GM12878 (cell line): Measurements from ENCODE around the gene GJC1. TPM values are rescaled to one million over a fixed set of nuclear protein-coding genes. Genes with fewer than 3 reads are reported as not detected.

Experiments used
- ATAC-seq: fragments of 200-7000 bp; cut with Tn5 transposase; 3 replicates; pipeline ENCODE4 v1.9.1; 2020; ENCODE audit warnings: mild to moderate bottlenecking, moderate library complexity
- BruUV-seq: library from RNA; stranded (reverse); fragments of 400-500 nt; replicated peaks from 2 replicates; lab custom pipeline; 2021; lab: Mats Ljungman, UMichigan
- CTCF ChIA-PET: fragments of 300-600 bp; sonication (Branson Sonifier 250); formaldehyde crosslinking; extraction: SDS; loops from one replicate; lab custom pipeline; 2021; ENCODE audit warnings: inconsistent platforms; lab: Yijun Ruan, JAX
- POLR2A ChIA-PET: fragments of 350-600 bp; formaldehyde crosslinking; extraction: SDS; loops from one replicate; lab custom pipeline; 2021; ENCODE audit warnings: inconsistent platforms; lab: Charles Lee
- RAD21 ChIA-PET: fragments of 300-600 bp; sonication (Branson Sonifier 250); formaldehyde crosslinking; loops from one replicate; lab custom pipeline; 2023; ENCODE audit warnings: antibody characterized with exemption; ENCODE audit not compliant: unreplicated experiment; lab: Charles Lee
- SMC1A ChIA-PET: fragments of 300-600 bp; sonication (Branson Sonifier 250); formaldehyde crosslinking; loops from one replicate; lab custom pipeline; 2023; ENCODE audit not compliant: unreplicated experiment, uncharacterized antibody; lab: Charles Lee
- DNase-seq: peaks from one replicate; pipeline ENCODE4 v3.0.0-alpha.2; 2011; ENCODE audit warnings: low read depth, low spot score
- FAIRE-seq: peaks from 3 replicates; lab custom pipeline; 2011; peaks lifted over from hg19 to GRCh38; lab: Jason Lieb, UNC
- H2AFZ ChIP-seq: 2 replicates; pipeline ENCODE4 v1.6.0; 2011; ENCODE audit warnings: low read depth, low read length, control low read depth; ENCODE audit not compliant: control insufficient read depth
- H3K27ac ChIP-seq: 2 replicates; pipeline ENCODE4 v1.5.1; 2011; ENCODE audit warnings: control low read depth; ENCODE audit not compliant: control insufficient read depth, insufficient read depth
- H3K27me3 ChIP-seq, 2 experiments: replicated peaks in 1 of 2; 2 replicates each; pipeline versions ENCODE4 v1.6.0 to v1.6.1; 2011; ENCODE audit warnings: low read length in 1 of 2; ENCODE audit not compliant: control insufficient read depth in 2 of 2, insufficient read depth in 2 of 2
- H3K36me3 ChIP-seq, 2 experiments: 2 replicates each; pipeline ENCODE4 v1.5.1; 2011; ENCODE audit warnings: low read length in 1 of 2; ENCODE audit not compliant: control insufficient read depth in 2 of 2, insufficient read depth in 2 of 2
- H3K4me1 ChIP-seq: 2 replicates; pipeline ENCODE4 v1.6.1; 2011; ENCODE audit warnings: mild to moderate bottlenecking, low read length, moderate library complexity, mixed read lengths; ENCODE audit not compliant: control insufficient read depth, insufficient read depth
- H3K4me2 ChIP-seq: 2 replicates; pipeline ENCODE4 v1.6.0; 2011; ENCODE audit warnings: control low read depth; ENCODE audit not compliant: control insufficient read depth, insufficient read depth
- H3K4me3 ChIP-seq: fragments of 200-600 bp; sonication (generic); 2 replicates; pipeline ENCODE4 v1.5.1; 2016
- H3K79me2 ChIP-seq: 2 replicates; pipeline ENCODE4 v1.6.0; 2011; ENCODE audit warnings: low read length; ENCODE audit not compliant: control insufficient read depth, insufficient read depth
- H3K9ac ChIP-seq: 2 replicates; pipeline ENCODE4 v1.8.0; 2011; ENCODE audit warnings: low read length, control low read depth, mixed read lengths; ENCODE audit not compliant: control insufficient read depth, insufficient read depth
- H3K9me3 ChIP-seq: replicated peaks from 3 replicates; pipeline ENCODE4 v1.5.1; 2011; ENCODE audit warnings: mild to moderate bottlenecking, low read length; ENCODE audit not compliant: control insufficient read depth, insufficient read depth
- H4K20me1 ChIP-seq: 2 replicates; pipeline ENCODE4 v1.6.0; 2011; ENCODE audit not compliant: control insufficient read depth, insufficient read depth
- ASH2L ChIP-seq: fragments of 300-600, 200-600 bp; sonication (generic); IDR thresholded peaks from 2 replicates; pipeline ENCODE4 v1.6.1; 2017; ENCODE audit warnings: low read depth, mild to moderate bottlenecking, borderline replicate concordance
- FOXM1 ChIP-seq: IDR thresholded peaks from 2 replicates; pipeline ENCODE4 v1.6.1; 2012; ENCODE audit warnings: low read depth, mild to moderate bottlenecking, inconsistent platforms, low read length, moderate library complexity
- MEF2B ChIP-seq: fragments of 450-650 bp; IDR thresholded peaks from 2 replicates; pipeline ENCODE4 v1.6.1; 2018; ENCODE audit warnings: mild to moderate bottlenecking, moderate library complexity; ENCODE audit not compliant: partially characterized antibody, poor library complexity, severe bottlenecking
- USF1 ChIP-seq: IDR thresholded peaks from 2 replicates; pipeline ENCODE4 v1.6.1; 2011; ENCODE audit warnings: borderline replicate concordance, low read depth, mild to moderate bottlenecking, moderate library complexity, mixed read lengths, low read length; ENCODE audit not compliant: insufficient read depth; ENCODE audit errors: extremely low read length
- ZBED1 ChIP-seq: IDR thresholded peaks from 2 replicates; pipeline ENCODE4 v1.6.1; 2016; ENCODE audit warnings: borderline replicate concordance
- ZBTB4 ChIP-seq: fragments of 450-650 bp; formaldehyde crosslinking; IDR thresholded peaks from 2 replicates; pipeline ENCODE4 v1.4.0; 2022; ENCODE audit warnings: mild to moderate bottlenecking, moderate library complexity
- ZBTB40 ChIP-seq: fragments of 450-650 bp; IDR thresholded peaks from 2 replicates; pipeline ENCODE4 v1.6.1; 2016; ENCODE audit warnings: mild to moderate bottlenecking, moderate library complexity, borderline replicate concordance
- ZNF24 ChIP-seq: fragments of 450-650 bp; IDR thresholded peaks from 2 replicates; pipeline ENCODE4 v1.6.1; 2017; ENCODE audit warnings: antibody characterized with exemption, mild to moderate bottlenecking
- ZNF622 ChIP-seq: fragments of 450-650 bp; IDR thresholded peaks from 2 replicates; pipeline ENCODE4 v1.6.1; 2017; ENCODE audit warnings: mild to moderate bottlenecking, inconsistent platforms
- WGBS: methylation state at CpG from one replicate; pipeline ENCODE4 v1.1.6; 2016; ENCODE audit warnings: low lambda C conversion rate; ENCODE audit not compliant: insufficient replicate concordance, insufficient coverage; ENCODE audit errors: missing lambda C conversion rate; 5-methylcytosine and 5-hydroxymethylcytosine counted together
- in situ Hi-C: fragments of 300-500 bp; cut with MboI; formaldehyde crosslinking; loops from 9 replicates; pipeline ENCODE4 v1.14.3; 2018; ENCODE audit warnings: mixed read lengths
- intact Hi-C: fragments of 100-400 bp; cut with micrococcal nuclease; formaldehyde crosslinking; loops from one replicate; pipeline ENCODE4 v1.14.2; 2022; ENCODE audit not compliant: unreplicated experiment
- polyA plus RNA-seq, 11 experiments: library from polyadenylated mRNA; depleted of rRNA in 4 of 11; unstranded in 6 of 11; stranded (reverse) in 5 of 11; fragments of >200 nt; fragmentation: Nextera tagmentation in 4 of 11; fragmentation: Illumina TruSeq in 1 of 11; extraction: Ambion mirVana in 4 of 11; extraction: Trizol in 1 of 11; gene quantifications; 1 replicate in 1 of 11; 2 replicates in 10 of 11; pipeline versions ENCODE4 v1.2.1 to v1.2.3, GENCODE V29; 2011 to 2016; ENCODE audit warnings: inconsistent platforms in 2 of 11, missing spikeins in 2 of 11, low read depth in 1 of 11
- total RNA-seq, 4 experiments: library from RNA; depleted of rRNA in 3 of 4; stranded (reverse); fragments of >200 nt in 3 of 4; fragmentation: Illumina TruSeq in 1 of 4; extraction: Trizol in 1 of 4; gene quantifications; 2 replicates each; pipeline versions ENCODE4 v1.2.1 to v1.2.3, GENCODE V29; 2013 to 2021
- TF ChIP-seq, protein P1 (sequence below): fragments of 450-650 bp; IDR thresholded peaks from 2 replicates; pipeline ENCODE4 v1.6.1; 2017; ENCODE audit warnings: mild to moderate bottlenecking
- TF ChIP-seq, protein P2 (sequence below): fragments of 450-650 bp; IDR thresholded peaks from 2 replicates; pipeline ENCODE4 v1.6.1; 2017; ENCODE audit warnings: low read depth, mild to moderate bottlenecking, moderate library complexity

Gene GJC1
- total and polyA plus RNA-seq, 10 of the 15 experiments (the other 5 are each of a cell fraction or from before 2014, with no cell fraction given), result 0.37 to 3.4 (median 0.90) TPM

DNA sequence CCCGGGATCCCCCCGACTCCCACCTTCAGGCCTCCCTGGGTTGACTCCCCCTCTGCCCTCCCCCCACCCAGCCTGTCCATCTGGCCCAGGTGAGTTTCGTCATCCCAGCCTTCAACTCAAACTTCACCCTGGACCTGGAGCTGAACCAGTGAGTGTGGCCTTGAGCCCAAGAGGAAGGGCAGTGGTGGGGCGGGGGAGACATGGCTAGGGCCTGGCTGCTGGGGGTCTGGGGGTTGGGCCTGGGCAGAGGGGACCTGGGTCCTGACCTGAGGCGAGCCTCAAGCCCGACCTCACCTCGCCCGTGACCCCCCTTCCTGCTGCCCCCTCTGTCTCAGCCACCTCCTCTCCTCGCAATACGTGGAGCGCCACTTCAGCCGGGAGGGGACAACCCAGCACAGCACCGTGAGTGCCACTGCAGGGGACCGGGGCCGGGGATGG is 60.4 kb downstream of the GJC1 start:
- no peak overlapping the region for H3K4me3 ChIP-seq
- in situ Hi-C loops (loop anchor here (10.0 kb wide), 1 partner anchor 355 kb away; no protein-coding TSS in a partner anchor), intact Hi-C loops (loop anchor here (10.0 kb wide), 1 partner anchor 235 kb away; no protein-coding TSS in a partner anchor)
- CTCF ChIA-PET, result no interaction called here
- no TSS peak for BruUV-seq
- no peak overlapping the region for H3K9ac ChIP-seq
- no peak overlapping the region for H2AFZ ChIP-seq
- H3K36me3 ChIP-seq, result no peaks in the 10 kb centered on the region
- peaks cover 8% of the 10 kb centered on the region for H3K4me1 ChIP-seq
- H3K27ac ChIP-seq, result no peak overlapping the region
- ATAC-seq, result no peak
- no peaks in the 10 kb centered on the region for H3K9me3 ChIP-seq
- no peak overlapping the region for H3K4me2 ChIP-seq
- no peak for FAIRE-seq
- WGBS, result 56% methylated on average over 10 of the region's 15 CpGs
- SMC1A ChIA-PET, result no interaction called here
- no peaks in the 10 kb centered on the region; a peak in 1 of 4 replicates for H3K27me3 ChIP-seq
- POLR2A ChIA-PET, result interaction anchor here (0.6 to 0.7 kb wide), 2 partner anchors 124 to 311 kb away, joined by 5 to 6 read pairs; no protein-coding TSS in a partner anchor
- RAD21 ChIA-PET, result no interaction called here
- no peaks in the 10 kb centered on the region for H3K79me2 ChIP-seq
- no peak for DNase-seq
- no peaks in the 10 kb centered on the region for H4K20me1 ChIP-seq
- no peak for TF ChIP-seq ZNF622
- no peak for TF ChIP-seq USF1
- TF ChIP-seq, protein P1, sequence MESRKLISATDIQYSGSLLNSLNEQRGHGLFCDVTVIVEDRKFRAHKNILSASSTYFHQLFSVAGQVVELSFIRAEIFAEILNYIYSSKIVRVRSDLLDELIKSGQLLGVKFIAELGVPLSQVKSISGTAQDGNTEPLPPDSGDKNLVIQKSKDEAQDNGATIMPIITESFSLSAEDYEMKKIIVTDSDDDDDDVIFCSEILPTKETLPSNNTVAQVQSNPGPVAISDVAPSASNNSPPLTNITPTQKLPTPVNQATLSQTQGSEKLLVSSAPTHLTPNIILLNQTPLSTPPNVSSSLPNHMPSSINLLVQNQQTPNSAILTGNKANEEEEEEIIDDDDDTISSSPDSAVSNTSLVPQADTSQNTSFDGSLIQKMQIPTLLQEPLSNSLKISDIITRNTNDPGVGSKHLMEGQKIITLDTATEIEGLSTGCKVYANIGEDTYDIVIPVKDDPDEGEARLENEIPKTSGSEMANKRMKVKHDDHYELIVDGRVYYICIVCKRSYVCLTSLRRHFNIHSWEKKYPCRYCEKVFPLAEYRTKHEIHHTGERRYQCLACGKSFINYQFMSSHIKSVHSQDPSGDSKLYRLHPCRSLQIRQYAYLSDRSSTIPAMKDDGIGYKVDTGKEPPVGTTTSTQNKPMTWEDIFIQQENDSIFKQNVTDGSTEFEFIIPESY, result no peak
- TF ChIP-seq, protein P2, sequence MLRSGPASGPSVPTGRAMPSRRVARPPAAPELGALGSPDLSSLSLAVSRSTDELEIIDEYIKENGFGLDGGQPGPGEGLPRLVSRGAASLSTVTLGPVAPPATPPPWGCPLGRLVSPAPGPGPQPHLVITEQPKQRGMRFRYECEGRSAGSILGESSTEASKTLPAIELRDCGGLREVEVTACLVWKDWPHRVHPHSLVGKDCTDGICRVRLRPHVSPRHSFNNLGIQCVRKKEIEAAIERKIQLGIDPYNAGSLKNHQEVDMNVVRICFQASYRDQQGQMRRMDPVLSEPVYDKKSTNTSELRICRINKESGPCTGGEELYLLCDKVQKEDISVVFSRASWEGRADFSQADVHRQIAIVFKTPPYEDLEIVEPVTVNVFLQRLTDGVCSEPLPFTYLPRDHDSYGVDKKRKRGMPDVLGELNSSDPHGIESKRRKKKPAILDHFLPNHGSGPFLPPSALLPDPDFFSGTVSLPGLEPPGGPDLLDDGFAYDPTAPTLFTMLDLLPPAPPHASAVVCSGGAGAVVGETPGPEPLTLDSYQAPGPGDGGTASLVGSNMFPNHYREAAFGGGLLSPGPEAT, result no peak
- no peak for TF ChIP-seq FOXM1
- TF ChIP-seq ZBTB4 (CRISPR knock-in tag), result no peak
- no peak for TF ChIP-seq ZBED1
- no peak for TF ChIP-seq ASH2L
- no peak for TF ChIP-seq MEF2B
- TF ChIP-seq ZNF24, result no peak
- no peak for TF ChIP-seq ZBTB40
